ENCODE measurements around the gene CLIC2.
"Not testable (repeated sequence)": the region's sequence is repeated elsewhere in the genome, so short reads cannot be mapped to it uniquely, and the experiment has no call there.

DNA sequence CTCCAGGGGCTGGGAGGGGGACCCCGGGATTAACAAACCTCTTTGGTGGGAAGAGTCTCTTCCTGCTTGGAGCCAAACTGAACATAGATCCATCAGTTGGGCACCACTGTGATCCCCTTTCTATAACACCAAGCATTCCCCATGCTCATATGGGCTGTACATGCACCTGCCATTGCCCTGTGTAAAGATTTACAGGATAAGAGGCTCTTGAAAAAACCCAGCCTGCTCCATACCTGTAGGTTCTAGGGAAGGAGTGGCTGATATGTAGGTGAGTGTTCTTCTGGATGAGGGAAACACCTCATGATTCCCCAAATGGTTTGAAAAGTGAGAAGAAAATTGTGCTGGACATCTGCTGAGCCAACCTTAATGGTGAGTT is 911 bp upstream of the CLIC2 start:
- TF ChIP-seq, protein P1, sequence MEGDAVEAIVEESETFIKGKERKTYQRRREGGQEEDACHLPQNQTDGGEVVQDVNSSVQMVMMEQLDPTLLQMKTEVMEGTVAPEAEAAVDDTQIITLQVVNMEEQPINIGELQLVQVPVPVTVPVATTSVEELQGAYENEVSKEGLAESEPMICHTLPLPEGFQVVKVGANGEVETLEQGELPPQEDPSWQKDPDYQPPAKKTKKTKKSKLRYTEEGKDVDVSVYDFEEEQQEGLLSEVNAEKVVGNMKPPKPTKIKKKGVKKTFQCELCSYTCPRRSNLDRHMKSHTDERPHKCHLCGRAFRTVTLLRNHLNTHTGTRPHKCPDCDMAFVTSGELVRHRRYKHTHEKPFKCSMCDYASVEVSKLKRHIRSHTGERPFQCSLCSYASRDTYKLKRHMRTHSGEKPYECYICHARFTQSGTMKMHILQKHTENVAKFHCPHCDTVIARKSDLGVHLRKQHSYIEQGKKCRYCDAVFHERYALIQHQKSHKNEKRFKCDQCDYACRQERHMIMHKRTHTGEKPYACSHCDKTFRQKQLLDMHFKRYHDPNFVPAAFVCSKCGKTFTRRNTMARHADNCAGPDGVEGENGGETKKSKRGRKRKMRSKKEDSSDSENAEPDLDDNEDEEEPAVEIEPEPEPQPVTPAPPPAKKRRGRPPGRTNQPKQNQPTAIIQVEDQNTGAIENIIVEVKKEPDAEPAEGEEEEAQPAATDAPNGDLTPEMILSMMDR (IDR thresholded peaks at IDR 0.05; ENCODE audit: insufficient read depth, low read depth, low read length): not testable (repeated sequence)
- not testable (repeated sequence) for TF ChIP-seq EZH2 (IDR thresholded peaks at IDR 0.05; ENCODE audit: insufficient read depth, low read length)

Data from astrocyte (in vitro differentiated cells and primary cell).